H9 (cell line): Measurements from ENCODE around the gene SOCS6. TPM values are rescaled to one million over a fixed set of nuclear protein-coding genes. Genes with fewer than 3 reads are reported as not detected.
A peak's percentile ranks its signal among the peaks of the same experiment; 100 is the strongest.

Experiments used
- DNase-seq: peaks from one replicate; pipeline ENCODE4 v3.0.0-alpha.2; 2017
- H2AFZ ChIP-seq: one replicate; pipeline ENCODE4 v1.6.1; 2013; ENCODE audit warnings: mild to moderate bottlenecking, low read length, control low read depth, moderate library complexity
- H2AK5ac ChIP-seq: 2 replicates; pipeline ENCODE4 v1.6.1; 2013; ENCODE audit warnings: low read length, control low read depth, mixed read lengths; ENCODE audit not compliant: insufficient read length
- H2BK120ac ChIP-seq: one replicate; pipeline ENCODE4 v1.6.1; 2013; ENCODE audit warnings: low read depth, mild to moderate bottlenecking, low read length, control low read depth, inconsistent platforms; ENCODE audit not compliant: poor library complexity, severe bottlenecking
- H2BK12ac ChIP-seq: 2 replicates; pipeline ENCODE4 v1.6.1; 2013; ENCODE audit warnings: low read length, control low read depth, mixed read lengths, low read depth; ENCODE audit not compliant: insufficient read length
- H2BK15ac ChIP-seq: 2 replicates; pipeline ENCODE4 v1.6.1; 2013; ENCODE audit warnings: low read depth, low read length, control low read depth
- H2BK20ac ChIP-seq: one replicate; pipeline ENCODE4 v1.6.1; 2013; ENCODE audit warnings: low read depth, mild to moderate bottlenecking, low read length, control low read depth, inconsistent platforms; ENCODE audit not compliant: poor library complexity, severe bottlenecking
- H2BK5ac ChIP-seq: 2 replicates; pipeline ENCODE4 v1.6.1; 2013; ENCODE audit warnings: low read length, control low read depth, mixed read lengths; ENCODE audit not compliant: insufficient read length
- H3K14ac ChIP-seq: 2 replicates; pipeline ENCODE4 v1.6.1; 2013; ENCODE audit warnings: low read length, control low read depth; ENCODE audit not compliant: insufficient read depth
- H3K18ac ChIP-seq: 2 replicates; pipeline ENCODE4 v1.6.1; 2013; ENCODE audit warnings: low read depth, mild to moderate bottlenecking, mixed read lengths, low read length, control low read depth; ENCODE audit not compliant: insufficient read length
- H3K23ac ChIP-seq: 2 replicates; pipeline ENCODE4 v1.6.1; 2013; ENCODE audit warnings: low read length, control low read depth, mixed read lengths, low read depth; ENCODE audit not compliant: insufficient read length
- H3K23me2 ChIP-seq: 2 replicates; pipeline ENCODE4 v1.6.1; 2013; ENCODE audit warnings: low read depth, mild to moderate bottlenecking, mixed read lengths, low read length, control low read depth; ENCODE audit not compliant: insufficient read length, poor library complexity, severe bottlenecking
- H3K27ac ChIP-seq: 2 replicates; pipeline ENCODE4 v1.5.1; 2013; ENCODE audit warnings: low read length, control low read depth, mixed read lengths, low read depth; ENCODE audit not compliant: insufficient read length
- H3K27me3 ChIP-seq: 2 replicates; pipeline ENCODE4 v1.6.1; 2013; ENCODE audit warnings: low read length, control low read depth, inconsistent platforms; ENCODE audit not compliant: insufficient read depth
- H3K4ac ChIP-seq: 2 replicates; pipeline ENCODE4 v1.6.1; 2013; ENCODE audit warnings: low read depth, mild to moderate bottlenecking, control low read depth, inconsistent platforms, low read length, moderate library complexity
- H3K4me1 ChIP-seq: 2 replicates; pipeline ENCODE4 v1.6.1; 2013; ENCODE audit warnings: low read length, control low read depth, inconsistent platforms; ENCODE audit not compliant: insufficient read depth
- H3K4me2 ChIP-seq: 2 replicates; pipeline ENCODE4 v1.6.1; 2013; ENCODE audit warnings: low read length, control low read depth, mixed read lengths; ENCODE audit not compliant: insufficient read length, insufficient read depth
- H3K56ac ChIP-seq: 2 replicates; pipeline ENCODE4 v1.6.1; 2013; ENCODE audit warnings: low read depth, mild to moderate bottlenecking, mixed read lengths, low read length, control low read depth; ENCODE audit not compliant: insufficient read length
- H3K79me1 ChIP-seq: 2 replicates; pipeline ENCODE4 v1.6.1; 2013; ENCODE audit warnings: low read depth, mild to moderate bottlenecking, moderate library complexity, low read length, control low read depth, inconsistent platforms; ENCODE audit not compliant: insufficient read depth, poor library complexity, severe bottlenecking
- H3K79me2 ChIP-seq: 2 replicates; pipeline ENCODE4 v1.6.1; 2013; ENCODE audit warnings: low read length, control low read depth, inconsistent platforms; ENCODE audit not compliant: insufficient read depth
- H3K9ac ChIP-seq: 2 replicates; pipeline ENCODE4 v1.6.1; 2013; ENCODE audit warnings: low read length, control low read depth, mixed read lengths; ENCODE audit not compliant: insufficient read length; ENCODE audit errors: extremely low read depth
- H3K9me3 ChIP-seq: one replicate; pipeline ENCODE4 v1.6.1; 2013; ENCODE audit warnings: low read depth, low read length, inconsistent platforms; ENCODE audit not compliant: control insufficient read depth
- H3T11ph ChIP-seq: one replicate; pipeline ENCODE4 v1.6.1; 2013; ENCODE audit warnings: mild to moderate bottlenecking, low read length, control low read depth, inconsistent platforms
- H4K20me1 ChIP-seq: one replicate; pipeline ENCODE4 v1.6.1; 2013; ENCODE audit not compliant: control insufficient read depth, insufficient read length, insufficient read depth
- H4K5ac ChIP-seq: 2 replicates; pipeline ENCODE4 v1.6.1; 2013; ENCODE audit warnings: low read depth, mild to moderate bottlenecking, mixed read lengths, low read length, control low read depth; ENCODE audit not compliant: insufficient read length
- H4K8ac ChIP-seq: replicated peaks from 2 replicates; pipeline ENCODE4 v1.6.1; 2013; ENCODE audit warnings: low read length, control low read depth, mixed read lengths, low read depth; ENCODE audit not compliant: insufficient read length
- H4K91ac ChIP-seq: 2 replicates; pipeline ENCODE4 v1.6.1; 2013; ENCODE audit warnings: low read depth, mild to moderate bottlenecking, moderate library complexity, mixed read lengths, low read length, control low read depth; ENCODE audit not compliant: insufficient read length
- H3K27ac Mint-ChIP-seq, 3 experiments: 2 replicates in 2 of 3; 3 replicates in 1 of 3; pipeline ENCODE4 v1.8.0; 2020 to 2021; ENCODE audit warnings: mixed read lengths in 3 of 3, mild to moderate bottlenecking in 1 of 3, moderate library complexity in 1 of 3
- H3K27me3 Mint-ChIP-seq: 2 replicates; pipeline ENCODE4 v1.8.0; 2021; ENCODE audit warnings: low read depth, mild to moderate bottlenecking, moderate library complexity, mixed read lengths
- H3K36me3 Mint-ChIP-seq, 3 experiments: 2 replicates in 2 of 3; 3 replicates in 1 of 3; pipeline ENCODE4 v1.8.0; 2020 to 2021; ENCODE audit warnings: low read depth in 3 of 3, mixed read lengths in 3 of 3; ENCODE audit not compliant: insufficient read depth in 1 of 3
- H3K4me1 Mint-ChIP-seq, 2 experiments: 2 replicates each; pipeline ENCODE4 v1.8.0; 2020; ENCODE audit warnings: mixed read lengths in 2 of 2
- H3K4me3 Mint-ChIP-seq, 2 experiments: 2 replicates in 1 of 2; 3 replicates in 1 of 2; pipeline ENCODE4 v1.8.0; 2020 to 2021; ENCODE audit warnings: mild to moderate bottlenecking in 2 of 2, mixed read lengths in 2 of 2, moderate library complexity in 1 of 2
- H3K9me3 Mint-ChIP-seq, 2 experiments: 2 replicates in 1 of 2; 3 replicates in 1 of 2; pipeline ENCODE4 v1.8.0; 2020; ENCODE audit warnings: mild to moderate bottlenecking in 2 of 2, mixed read lengths in 2 of 2, moderate library complexity in 1 of 2
- CTCF ChIP-seq: fragments of 200-600 bp; sonication (generic); conservative IDR thresholded peaks from 3 replicates; pipeline ENCODE4 v1.8.0; 2021; ENCODE audit warnings: antibody characterized with exemption, mild to moderate bottlenecking
- WGBS: extraction: QIAGEN DNeasy Blood & Tissue Kit; methylation state at CpG from one replicate; pipeline ENCODE4 v1.1.7; 2013; ENCODE audit warnings: missing lambda C conversion rate, low lambda C conversion rate, mixed read lengths; ENCODE audit not compliant: insufficient read length; ENCODE audit errors: extremely low coverage; 5-methylcytosine and 5-hydroxymethylcytosine counted together
- total RNA-seq: library from RNA; stranded (reverse); gene quantifications from 2 replicates; pipeline ENCODE4 v1.2.1, GENCODE V29; 2021

The SOCS6 gene
- total RNA-seq, 1 experiment from 2014 or later: 24.5 TPM

GRCh38 chr18:70294471-70295191 lies 5.8 kb downstream of the SOCS6 start:
- H3K4me2 ChIP-seq: no peak overlapping the region
- TF ChIP-seq CTCF: no peak
- H3K9ac ChIP-seq: no peak overlapping the region
- H4K91ac ChIP-seq: no peak overlapping the region
- no CpG with 5 or more reads among the region's 5 CpGs for WGBS
- H3K14ac ChIP-seq: no peak overlapping the region
- no peak for DNase-seq
- H3K23ac ChIP-seq: no peak overlapping the region
- H4K20me1 ChIP-seq: no peaks in the 10 kb centered on the region
- no peak overlapping the region for H3T11ph ChIP-seq
- peaks cover 55% of the 10 kb centered on the region for H3K79me2 ChIP-seq
- no peak overlapping the region for H3K4ac ChIP-seq
- no peak overlapping the region for H4K8ac ChIP-seq
- H3K18ac ChIP-seq: no peak overlapping the region
- H3K27ac Mint-ChIP-seq: peak overlapping the region in 1 of 3 experiments; percentile 32; a peak in 3 of 7 replicates
- no peak overlapping the region for H2BK20ac ChIP-seq
- H3K4me3 Mint-ChIP-seq: no peak overlapping the region
- peaks cover 6% of the 10 kb centered on the region for H3K79me1 ChIP-seq
- H3K23me2 ChIP-seq: peaks cover 4% of the 10 kb centered on the region
- no peak overlapping the region for H2BK5ac ChIP-seq
- peaks cover 0 to 2% of the 10 kb centered on the region in 2 experiments; a peak in 1 of 5 replicates for H3K9me3 Mint-ChIP-seq
- no peak overlapping the region for H2AK5ac ChIP-seq
- no peaks in the 10 kb centered on the region for H3K27me3 ChIP-seq
- H3K56ac ChIP-seq: no peak overlapping the region
- no peak overlapping the region for H2BK12ac ChIP-seq
- no peaks in the 10 kb centered on the region for H3K9me3 ChIP-seq
- H3K4me1 Mint-ChIP-seq: peaks cover 60 to 61% of the 10 kb centered on the region in 2 experiments
- H4K5ac ChIP-seq: no peak overlapping the region
- H3K36me3 Mint-ChIP-seq: peaks cover 0 to 4% (median 1%) of the 10 kb centered on the region in 3 experiments; a peak in 2 of 7 replicates
- H2BK120ac ChIP-seq: no peak overlapping the region
- no peak overlapping the region for H2AFZ ChIP-seq
- H2BK15ac ChIP-seq: no peak overlapping the region
- H3K27ac ChIP-seq: no peak overlapping the region
- no peaks in the 10 kb centered on the region for H3K27me3 Mint-ChIP-seq
- H3K4me1 ChIP-seq: peaks cover 6% of the 10 kb centered on the region; the same call in 1 of the 2 replicates
